ENCODE data around the gene CELF3.
"Not testable (repeated sequence)": the region's sequence is repeated elsewhere in the genome, so short reads cannot be mapped to it uniquely, and the experiment has no call there.

CELF3 gene

GRCh38 chr1:151716771-151717631 is at the start of gene CELF3:
CELF3 (minus strand) TSS chr1:151716803; CDS start chr1:151716020, 783 bp downstream.
- Histone ChIP-seq H3K27ac (no peak within 1 kb of the TSS), H3K4me3 (no peak within 1 kb of the TSS)

DNA sequence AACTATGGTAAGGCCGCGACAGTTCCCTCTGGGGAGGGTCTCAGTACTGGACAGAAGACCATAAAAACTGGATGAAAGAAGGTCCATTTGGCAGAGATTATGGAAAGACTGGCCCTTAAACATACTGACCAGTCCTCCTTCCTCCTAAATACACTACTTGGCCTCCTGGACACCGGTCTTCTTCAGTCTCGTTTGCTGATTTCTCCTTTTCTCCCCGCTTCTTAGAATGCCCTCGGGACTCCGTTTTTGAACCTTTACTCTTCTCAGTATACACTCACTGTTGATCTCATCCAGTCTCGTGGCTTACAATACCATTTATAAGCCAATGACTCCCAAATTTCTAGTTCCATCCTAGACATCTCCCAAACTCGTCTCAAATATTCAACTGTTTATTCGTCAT is 47.4 kb upstream of the CELF3 start:
- Histone ChIP-seq H3K27ac (peak overlapping the region; percentile 39 to 95 (median 88)), H3K4me3 (peak overlapping the region; percentile 83 to 93 (median 90))

DNA sequence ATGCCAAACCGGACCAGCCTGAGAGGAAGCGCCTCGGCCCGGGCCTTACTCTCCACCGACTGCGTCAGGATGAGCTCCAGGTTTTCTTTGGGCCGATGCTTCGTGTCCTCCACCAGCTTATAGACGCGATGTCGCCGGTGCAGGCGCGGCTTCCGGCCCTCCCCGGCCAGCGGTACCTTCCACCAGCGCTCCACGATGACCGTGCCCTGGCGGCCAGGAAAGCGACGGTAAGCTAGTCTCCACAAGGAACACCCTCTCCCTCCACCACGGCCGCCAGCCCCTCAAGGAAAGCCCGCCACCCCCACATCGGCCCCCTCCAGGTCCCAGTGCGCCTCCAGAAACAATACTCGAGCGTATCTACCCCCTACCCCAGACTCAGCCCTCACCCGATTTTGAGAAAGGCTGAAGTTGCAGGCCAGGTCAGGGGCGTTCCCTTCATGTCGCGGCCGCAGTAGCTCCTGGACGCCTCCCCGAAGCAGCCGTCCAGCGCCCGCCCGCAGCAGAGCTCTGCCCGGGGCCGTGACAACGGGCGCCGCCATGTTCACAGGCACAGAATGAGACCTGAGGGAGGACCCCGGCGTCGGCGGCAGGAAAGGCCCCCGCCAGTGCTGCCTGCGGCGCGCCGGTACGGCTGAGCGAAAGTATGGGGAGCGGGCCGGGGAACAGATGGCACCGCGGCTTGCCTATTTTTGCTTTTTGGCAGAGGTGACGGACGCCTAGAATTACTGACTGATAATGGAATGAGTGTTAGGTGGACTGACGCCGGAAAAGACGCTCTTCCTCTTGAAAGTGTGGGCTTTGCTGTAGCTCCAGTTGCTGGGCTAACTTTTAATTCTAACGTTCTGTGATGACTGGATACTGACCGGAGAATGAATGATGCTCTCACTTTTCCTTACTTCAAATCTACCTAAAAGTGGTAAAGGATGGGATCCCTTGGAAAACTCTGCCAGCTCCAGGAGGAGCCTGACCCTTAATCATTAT is 46.6 kb upstream of the CELF3 start, which contains the start of gene MRPL9:
TSS of gene MRPL9 (minus strand) at position 556 of the 981 bp plus-strand sequence. CDS start at position 539, 17 bp downstream.
- H3K27ac ChIP-seq = peak within 1 kb of the TSS; percentile 39 to 95 (median 88)
- H3K4me3 ChIP-seq = peak within 1 kb of the TSS; percentile 83 to 93 (median 90)

GRCh38 chr1:151760597-151761385 is 44.2 kb upstream of the CELF3 start:
- Histone ChIP-seq H3K27ac (no peak overlapping the region), H3K4me3 (no peak overlapping the region)

DNA sequence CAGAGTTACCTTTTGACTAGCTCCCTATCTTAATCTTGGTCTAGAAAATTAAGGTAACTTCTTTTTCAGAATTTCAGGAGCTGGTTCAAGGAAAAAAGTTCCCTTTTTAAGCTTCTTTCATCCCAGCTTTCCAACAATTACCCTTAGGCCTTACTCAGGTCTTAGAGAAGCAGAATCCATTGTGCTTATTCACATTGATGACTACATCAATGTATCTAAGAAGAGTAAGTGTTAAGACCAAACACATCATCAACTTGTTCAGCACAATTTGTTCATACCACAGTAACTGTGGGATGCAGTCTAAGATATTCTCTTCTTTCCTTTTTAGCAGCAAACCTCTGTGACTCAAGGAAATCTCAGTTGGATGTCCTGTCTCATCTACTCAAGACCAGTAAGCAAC is 42.6 kb upstream of the CELF3 start:
- no peak overlapping the region for H3K4me3 ChIP-seq
- no peak overlapping the region for H3K27ac ChIP-seq

- H3K27ac ChIP-seq = no peak overlapping the region
- no peak overlapping the region for H3K4me3 ChIP-seq
These were observed 39.7 kb upstream of the CELF3 start for GRCh38 chr1:151756291-151756690.

GRCh38 chr1:151741516-151741915 is 24.9 kb upstream of the CELF3 start:
- Histone ChIP-seq H3K27ac (no peak overlapping the region), H3K4me3 (no peak overlapping the region)

DNA sequence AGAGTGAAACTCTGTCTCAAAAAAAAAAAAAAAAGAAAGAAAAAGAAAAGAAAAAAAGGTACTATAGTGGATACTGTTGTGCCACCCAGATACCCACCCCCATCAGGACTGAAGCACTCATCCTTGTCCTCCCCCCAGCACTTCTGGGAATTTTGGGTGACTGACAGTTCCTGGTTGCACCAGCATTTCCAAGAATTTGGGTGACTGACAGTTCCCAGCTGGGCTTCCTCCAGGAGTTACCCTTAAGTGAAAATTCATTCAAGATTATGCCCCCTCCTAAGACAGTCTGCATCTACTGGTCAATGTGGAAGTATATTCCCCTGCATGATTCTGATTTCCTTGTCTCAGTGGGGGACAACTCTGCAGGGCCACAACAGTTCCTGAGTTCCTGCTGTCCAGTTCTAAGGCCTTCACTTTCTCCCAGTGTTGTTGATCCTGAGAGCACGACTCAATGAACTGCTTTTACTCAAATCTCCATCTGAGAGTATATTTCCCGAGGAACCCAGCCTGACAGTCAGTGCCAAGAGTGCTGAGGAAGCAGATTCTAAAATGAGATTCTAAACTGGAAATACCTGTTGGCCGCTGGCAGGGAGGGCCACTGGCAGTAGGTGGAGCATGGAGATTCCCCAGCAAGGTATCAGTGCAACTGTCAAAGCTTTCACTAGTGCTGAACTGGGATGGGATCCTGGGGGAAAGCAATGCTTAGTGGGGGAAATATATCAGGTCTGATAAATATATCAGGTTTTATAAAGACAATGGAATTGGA is 23.2 kb upstream of the CELF3 start:
- Histone ChIP-seq H3K4me3 (no peak overlapping the region), H3K27ac (peak overlapping the region in 12 of 21 experiments; percentile 32 to 75 (median 56))

GRCh38 chr1:151737479-151737878 is 20.9 kb upstream of the CELF3 start:
- H3K4me3 ChIP-seq = no peak overlapping the region
- no peak overlapping the region for H3K27ac ChIP-seq

GRCh38 chr1:151737026-151737425 is 20.4 kb upstream of the CELF3 start:
- no peak overlapping the region for H3K27ac ChIP-seq
- H3K4me3 ChIP-seq = no peak overlapping the region

- not testable (repeated sequence) for H3K27ac ChIP-seq, H3K4me3 ChIP-seq
These were observed 17.4 kb upstream of the CELF3 start for GRCh38 chr1:151733995-151734394.

DNA sequence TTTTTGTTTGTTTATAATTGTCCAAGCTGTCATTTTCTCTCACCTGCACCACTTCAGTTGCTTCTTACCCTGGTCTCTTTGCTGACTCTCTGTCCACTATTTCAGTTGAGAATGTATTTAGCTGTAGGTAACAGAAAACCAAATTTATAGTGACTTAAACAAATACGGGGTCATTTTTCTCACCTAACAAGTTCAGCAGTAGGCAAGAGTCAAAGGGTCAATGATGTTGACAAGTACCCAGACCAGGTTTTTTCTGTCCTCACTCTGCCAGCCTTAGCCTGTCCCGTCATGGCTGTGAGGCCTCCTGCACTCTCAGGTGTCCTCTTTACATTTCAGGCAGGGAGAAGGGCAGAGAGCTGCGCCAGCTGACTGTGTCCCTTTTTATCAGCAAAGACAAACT is 16.5 kb upstream of the CELF3 start:
- H3K27ac ChIP-seq = no peak overlapping the region
- H3K4me3 ChIP-seq = no peak overlapping the region

DNA sequence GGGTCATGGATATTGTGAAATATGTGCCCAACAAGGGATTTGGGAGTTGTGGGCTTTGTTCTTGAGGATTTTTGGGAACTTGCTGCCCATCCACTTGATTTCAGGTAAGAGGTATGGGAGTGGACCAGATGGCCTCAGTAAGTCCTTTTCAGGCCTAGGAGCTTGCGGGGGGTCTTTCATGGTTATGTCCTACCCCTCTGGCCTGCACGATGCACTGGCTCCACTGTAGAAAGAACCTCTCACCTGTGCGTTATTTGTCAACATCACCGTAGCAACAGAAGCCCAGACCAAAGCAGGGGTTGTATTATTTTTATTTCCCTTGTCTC is 13.3 kb upstream of the CELF3 start:
- H3K27ac ChIP-seq = no peak overlapping the region

GRCh38 chr1:151729157-151729965 is 12.8 kb upstream of the CELF3 start:
- H3K27ac ChIP-seq = no peak overlapping the region
- no peak overlapping the region for H3K4me3 ChIP-seq

More for the DNA sequence above, 13.3 kb upstream of the CELF3 start:
- no peak overlapping the region for H3K4me3 ChIP-seq

DNA sequence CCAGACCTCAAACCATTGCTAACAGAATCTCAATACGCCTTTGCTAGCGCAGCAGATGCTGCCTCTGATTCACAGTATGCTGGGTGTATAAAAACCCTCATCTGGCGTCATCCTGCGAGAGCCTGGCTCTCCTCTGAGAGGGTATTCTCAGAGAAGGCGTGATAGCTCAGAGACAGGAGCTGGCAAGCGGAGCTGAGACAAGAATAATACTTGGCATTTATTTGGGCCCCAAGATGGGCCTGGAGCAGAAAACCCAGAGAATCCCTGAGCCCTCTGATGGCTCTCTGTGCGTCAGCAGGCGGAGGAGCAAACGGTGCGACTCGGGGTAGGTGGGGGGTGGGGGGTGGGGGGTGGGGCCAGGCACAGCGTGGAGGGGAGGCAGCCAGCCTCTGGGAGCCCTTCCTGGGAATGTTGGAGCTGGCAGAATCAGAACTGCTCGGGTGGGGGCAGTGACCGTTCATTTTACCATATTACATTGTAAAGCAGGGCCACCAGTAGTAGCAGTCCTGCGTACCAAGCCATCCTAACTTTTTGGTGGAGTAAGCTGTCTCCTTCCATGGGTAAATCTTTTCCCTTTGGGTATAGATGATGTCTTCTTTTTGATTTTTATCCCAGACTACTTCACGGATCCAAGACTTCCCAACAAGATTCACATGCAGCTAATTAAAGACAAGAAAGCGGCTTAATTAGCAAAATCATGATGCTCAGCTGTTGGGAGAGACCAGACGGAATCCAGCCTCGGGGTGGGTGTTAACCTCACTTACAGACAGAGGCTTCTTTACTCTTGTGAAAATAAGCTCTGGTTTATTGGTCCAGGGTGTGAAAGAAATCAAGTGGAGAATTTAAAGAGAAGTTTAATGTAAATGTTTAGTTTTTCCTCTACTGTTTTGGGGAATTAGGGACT is 11.8 kb upstream of the CELF3 start:
- no peak overlapping the region for H3K4me3 ChIP-seq
- peak overlapping the region in 1 of 21 experiments; percentile 44 for H3K27ac ChIP-seq

DNA sequence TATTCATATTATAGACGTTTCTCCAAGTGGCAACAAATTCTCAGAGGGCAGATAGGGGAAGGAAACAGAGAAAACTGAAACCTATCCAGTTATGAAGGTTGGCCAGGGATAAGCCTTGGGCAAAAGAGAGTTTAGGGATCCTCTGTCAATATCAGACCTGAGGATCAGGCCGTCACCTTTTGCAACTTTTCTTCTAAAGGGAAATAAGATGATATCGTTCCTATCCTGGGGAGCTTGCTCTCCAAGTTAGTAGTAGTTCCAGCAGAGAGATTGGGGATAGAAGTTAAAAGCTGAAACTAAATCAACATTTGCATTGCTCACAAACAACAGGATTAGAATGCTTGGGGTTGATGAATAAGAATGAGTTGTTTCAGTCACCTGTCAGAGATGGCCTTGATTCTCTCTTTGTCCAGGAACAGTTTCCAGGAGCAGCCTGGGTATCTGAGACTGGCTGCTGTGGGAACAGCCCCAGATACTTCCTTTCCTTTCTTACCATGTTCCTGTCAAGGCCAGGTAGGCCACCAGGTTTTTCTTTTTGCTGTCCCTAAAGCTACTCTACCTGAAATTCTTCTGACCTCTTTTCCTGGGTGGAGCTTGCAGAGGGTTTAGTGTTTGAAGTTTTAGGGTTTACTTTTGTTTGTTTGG is 7.2 kb upstream of the CELF3 start:
- no peak overlapping the region for H3K4me3 ChIP-seq
- H3K27ac ChIP-seq = no peak overlapping the region

Data from skin epidermis (tissue), 12 donors.